GM19328 (cell line): Measurements from ENCODE around the gene SRRM4.
"Not testable (repeated sequence)": the region's sequence is repeated elsewhere in the genome, so short reads cannot be mapped to it uniquely, and the experiment has no call there.

Source experiments
- ATAC-seq: cut with Tn5 transposase; IDR thresholded peaks from one replicate; pipeline ENCODE4 v1.9.1; 2021; ENCODE audit warnings: mild to moderate bottlenecking, moderate library complexity; ENCODE audit not compliant: unreplicated experiment

SRRM4 gene

DNA sequence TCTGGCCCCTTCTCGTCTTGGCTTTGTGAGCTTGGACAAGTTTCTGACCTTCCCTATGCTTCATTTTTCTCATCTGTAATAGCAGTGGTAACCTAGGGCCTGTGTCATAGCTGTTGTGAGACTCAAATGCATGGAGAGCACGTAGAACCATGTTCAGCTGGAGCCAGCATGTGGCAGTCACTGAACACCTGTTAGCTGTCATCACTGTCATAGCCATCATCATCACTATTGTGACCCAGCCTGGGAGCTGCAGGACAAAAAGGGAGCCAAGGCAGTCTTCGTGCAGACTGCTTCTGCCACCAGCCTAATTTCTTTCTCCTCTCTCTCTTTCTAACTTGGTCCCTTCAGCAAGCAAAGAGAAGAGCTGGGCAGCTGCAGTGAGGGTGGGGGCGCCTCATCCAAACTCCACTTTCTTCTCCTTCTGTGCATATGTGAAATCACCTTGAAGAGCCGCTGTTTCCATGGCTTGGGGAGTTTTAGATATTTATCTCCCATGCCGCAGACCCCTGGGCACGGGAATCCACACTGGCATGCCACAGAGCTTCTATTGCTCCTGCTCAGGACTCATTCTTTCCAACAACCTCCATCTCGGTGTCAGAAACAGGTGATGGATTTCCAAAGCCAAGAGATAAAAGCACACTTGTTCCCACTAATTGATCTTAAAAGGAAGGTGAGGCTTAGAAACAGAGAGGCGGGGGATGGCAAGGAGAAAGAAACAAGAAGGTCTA is 87.0 kb downstream of the SRRM4 start:
- ATAC-seq: no peak

DNA sequence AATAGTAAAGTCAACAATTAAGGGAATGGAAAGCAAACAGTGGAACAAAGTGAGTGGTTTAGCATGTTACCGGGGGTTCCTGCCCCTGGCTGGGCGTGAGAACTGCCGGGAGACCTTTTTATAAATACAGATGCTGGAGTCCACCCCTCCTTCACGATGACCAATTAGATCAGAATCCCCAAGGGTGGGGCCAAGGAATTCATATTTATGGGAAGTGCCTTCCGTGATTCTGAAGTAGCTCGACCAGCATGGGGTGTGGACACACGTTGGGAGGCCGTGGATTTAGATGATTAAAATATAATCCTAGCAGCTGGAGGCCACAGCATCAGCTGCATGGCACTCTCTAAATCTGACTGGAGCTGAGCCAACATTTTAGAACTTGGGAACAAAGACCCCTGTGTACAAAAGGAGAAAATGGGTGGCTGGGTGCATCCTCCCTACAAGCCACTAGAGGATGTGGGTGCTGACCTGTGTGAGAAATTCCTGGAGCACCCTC is 87.9 kb downstream of the SRRM4 start:
- ATAC-seq: no peak

DNA sequence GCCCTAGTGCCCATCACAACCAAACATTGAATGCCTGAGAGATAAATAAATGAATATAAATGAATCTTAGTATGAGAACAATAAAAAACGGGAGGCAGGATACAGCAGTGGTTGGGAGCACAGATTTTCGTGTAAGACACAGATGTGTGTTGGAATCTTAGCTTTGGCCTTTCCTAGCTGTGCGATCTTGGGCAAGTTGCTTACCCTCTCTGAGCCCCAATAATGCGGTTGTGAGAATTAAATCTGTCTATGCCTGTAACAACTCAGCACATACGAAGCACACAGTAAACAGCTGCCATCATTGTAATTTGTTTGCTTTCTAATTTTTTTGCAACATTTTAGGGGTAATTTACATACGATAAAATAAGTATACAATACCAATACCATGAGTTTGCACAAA is 89.8 kb downstream of the SRRM4 start:
- ATAC-seq: no peak

DNA sequence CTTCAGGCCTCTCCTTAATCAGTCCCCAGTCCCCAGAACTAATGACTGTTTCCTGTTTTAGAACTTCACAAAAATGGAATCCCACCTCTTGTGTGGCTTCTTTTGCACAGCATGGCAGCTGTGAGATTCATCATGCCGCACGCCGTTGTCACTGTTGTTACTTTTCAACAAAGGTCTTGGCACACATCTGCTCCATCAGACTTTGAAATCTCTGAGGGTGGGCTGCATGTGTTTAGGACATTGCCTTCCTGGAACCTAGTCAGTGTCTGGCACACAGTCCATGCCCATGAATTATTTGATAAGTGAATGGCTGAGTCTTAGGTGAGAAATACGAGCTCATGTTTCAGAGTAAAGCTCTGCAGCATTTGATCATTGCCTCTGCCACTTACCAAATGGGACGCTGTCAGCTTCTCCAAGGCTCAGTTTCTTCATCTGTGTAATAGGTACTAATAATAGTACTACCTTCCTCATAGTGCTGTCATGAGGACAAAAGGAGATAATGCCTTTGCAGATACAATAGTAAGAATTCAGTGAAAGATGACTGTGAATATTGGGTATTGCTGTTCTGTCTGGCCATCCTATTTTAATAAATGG is 90.4 kb downstream of the SRRM4 start:
- no peak for ATAC-seq

DNA sequence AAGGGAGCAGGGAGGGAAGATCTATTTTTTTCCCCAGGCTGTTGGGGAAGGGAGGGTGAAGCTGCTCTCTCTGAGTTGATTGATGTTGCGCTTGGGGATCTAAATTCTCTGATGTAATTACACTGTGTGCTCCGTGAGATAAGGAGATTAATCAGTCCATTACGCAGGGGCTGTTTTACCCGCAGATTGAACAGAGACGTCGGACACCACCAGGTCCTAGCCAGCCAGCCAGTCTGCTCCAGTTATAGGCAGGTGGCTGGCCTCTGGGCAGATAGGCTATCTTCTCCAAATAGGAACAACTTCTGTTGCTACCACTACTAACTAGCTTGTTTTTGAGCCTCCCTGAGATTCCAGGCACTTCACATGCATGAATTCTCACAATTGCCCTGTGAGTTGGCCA is 91.1 kb downstream of the SRRM4 start:
- no peak for ATAC-seq

DNA sequence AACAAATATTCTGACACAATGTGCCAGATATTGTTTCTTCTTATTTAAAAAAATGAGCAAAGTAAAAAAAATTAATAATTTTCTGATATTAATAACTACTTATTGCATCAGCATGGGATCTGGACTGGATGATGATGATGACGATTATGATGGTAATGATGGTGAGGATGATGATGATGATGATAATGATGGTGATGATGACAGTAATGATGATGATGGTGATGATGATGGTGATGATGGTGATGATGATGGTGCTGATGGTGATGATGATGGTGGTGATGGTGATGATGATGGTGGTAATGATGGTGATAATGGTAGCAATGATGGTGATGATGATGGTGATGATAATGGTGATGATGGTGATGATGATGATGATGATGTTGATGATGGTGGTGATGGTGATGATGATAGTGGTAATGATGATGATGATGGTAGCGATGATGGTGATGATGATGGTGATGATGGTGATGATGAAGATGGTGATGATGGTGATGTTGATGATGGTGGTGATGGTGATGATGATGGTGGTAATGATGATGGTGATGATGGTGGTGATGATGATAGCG is 94.0 kb downstream of the SRRM4 start:
- ATAC-seq: no peak

DNA sequence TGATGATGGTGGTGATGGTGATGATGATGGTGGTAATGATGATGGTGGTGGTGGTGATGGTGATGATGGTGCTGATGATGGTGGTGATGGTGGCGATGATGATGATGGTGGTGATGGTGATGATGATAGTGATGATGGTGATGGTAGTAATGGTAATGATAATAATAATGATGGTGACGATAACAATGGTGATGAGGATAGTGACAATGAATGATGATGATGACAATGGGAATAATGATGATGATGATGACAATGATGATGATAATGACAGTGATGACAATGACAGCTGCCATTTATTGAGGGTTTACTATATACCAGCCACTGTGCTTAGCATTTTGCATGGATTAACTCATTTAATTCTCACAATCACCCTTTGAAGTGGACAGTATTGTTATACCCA is 94.6 kb downstream of the SRRM4 start:
- no peak for ATAC-seq

DNA sequence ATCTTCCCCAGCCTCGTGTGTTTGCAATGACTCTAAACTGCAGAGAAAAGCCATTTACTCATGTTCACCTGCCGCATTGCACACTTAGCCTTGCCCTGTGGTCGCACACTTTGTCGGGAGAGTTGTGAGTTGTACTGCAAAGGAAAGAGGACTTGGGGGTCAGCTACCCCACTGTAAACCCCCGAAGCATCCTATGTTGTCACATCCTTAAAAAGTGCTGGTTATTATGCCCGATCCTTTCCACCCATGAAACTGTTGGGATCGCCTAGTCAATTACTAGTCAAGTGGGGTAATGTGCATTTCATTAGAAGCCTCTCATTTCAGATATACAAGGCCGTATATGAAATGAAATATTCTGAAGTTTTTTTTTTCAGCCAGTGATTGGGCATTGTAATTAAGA is 98.2 kb downstream of the SRRM4 start:
- ATAC-seq: no peak

DNA sequence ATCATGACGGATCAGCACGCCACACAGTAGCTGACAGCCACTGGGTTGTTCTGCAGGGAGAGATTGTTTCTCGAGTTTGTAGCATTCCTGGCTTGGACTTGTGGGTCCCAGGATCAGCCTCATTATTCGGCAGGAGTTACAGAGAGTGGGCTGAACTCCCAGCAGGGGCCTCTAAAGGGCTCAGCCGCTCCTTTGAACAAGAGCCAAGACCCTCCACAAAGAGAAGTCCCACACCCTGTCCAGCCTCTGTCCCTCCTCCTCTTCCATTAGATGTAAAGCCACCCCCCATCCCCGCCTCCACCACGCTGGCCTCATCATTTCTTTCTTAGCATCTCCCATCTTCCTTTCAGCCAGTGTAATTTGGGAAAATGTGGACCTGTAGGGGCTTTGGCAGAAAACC is 100.7 kb downstream of the SRRM4 start:
- ATAC-seq: no peak

DNA sequence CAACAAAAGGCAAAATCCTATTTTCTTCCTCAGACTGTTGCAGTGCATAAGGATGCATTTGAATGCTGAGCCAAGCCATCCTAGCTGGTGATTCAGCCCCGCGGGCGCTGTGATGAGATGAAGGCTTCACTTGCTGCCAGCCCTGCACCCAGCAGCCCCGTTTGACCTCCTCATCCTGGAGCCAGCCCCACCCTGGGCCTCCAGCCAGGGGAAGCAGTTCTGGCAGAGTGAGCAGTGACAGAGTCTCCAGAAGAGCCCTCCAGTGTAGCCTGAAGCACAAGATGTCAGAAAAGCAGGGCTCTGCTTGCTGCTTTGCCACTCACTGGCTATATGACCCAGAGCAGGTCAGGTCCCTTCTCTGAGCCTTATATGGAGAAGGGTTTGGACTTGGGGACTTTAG is 101.2 kb downstream of the SRRM4 start:
- no peak for ATAC-seq

DNA sequence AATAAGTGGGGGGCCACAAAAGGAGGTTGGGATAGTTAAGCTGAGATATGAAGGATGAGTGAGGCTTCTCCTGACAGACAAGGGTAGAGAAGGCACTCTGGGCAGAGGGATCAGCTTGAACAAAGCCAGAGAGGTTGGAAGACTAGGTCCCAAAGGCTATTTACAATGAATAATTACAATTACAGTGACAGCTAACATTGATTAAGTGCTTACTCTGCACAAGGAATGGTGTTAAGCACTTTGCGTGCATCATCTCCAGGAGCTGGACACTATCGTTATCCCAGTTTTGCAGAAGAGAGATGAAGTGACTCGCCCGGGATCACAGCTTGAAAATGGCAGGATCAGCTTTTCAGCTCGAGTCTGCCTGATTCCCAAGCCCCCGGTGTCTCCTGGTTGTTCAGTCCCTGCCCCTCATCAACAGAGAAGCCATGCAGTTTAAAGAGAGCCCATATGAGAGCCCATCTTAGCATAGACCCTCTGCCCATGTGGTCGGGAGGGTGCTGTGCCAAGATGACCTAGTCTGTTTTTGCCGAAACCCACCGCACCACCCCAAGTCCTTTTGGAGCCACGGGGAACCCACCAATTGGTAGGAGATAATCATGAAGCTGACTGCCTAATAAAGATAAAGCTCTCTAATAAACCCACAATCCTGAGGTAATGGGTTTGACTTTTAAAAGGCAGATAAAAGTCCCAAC is 107.5 kb downstream of the SRRM4 start:
- no peak for ATAC-seq

DNA sequence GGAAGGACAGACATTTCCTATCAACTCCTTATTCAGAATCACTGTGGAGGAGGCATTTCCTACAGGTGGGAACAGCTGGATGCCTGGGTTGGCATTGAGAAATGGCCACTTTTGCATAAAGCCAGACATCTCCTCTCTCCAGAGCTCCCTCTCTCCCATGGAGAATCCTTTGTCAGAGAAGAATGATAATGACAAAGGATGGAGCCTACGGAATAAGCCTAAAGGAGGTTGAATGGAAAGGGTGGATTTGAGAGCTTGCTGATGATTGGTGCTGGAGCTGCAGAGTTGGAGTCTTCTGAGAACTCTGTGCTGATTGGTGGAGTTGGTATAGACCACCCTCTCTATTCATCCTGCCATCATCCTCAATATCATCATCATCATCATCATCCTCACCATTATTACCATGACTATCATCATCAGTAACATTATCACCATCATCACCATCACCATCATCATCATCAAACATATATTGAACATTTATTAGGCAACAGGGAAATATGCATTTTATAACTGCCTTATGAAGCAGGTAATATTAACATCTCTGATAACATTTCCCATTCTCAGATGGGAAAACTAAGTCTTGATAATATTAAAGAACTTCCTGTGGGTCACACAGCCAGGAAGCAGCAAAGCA is 108.2 kb downstream of the SRRM4 start:
- no peak for ATAC-seq

DNA sequence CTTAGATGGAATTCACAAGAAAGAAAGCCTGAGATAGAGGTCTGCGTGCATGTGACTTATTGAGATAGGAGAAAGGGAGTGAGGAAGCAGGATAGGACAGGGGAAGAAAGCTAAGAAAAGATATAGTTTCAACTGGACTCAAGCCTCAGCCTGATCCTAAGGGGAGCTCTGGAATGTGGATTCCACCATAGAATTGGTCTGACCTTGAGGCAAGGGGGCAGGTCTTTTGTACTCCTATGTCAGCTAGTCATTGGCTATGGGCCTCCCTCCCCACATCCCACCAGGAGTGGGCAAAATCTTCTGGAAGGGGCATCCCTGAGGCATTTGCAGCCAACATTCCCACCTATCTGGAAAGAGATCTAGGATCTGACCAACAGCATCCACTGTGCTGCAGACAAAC is 108.9 kb downstream of the SRRM4 start:
- ATAC-seq: no peak

DNA sequence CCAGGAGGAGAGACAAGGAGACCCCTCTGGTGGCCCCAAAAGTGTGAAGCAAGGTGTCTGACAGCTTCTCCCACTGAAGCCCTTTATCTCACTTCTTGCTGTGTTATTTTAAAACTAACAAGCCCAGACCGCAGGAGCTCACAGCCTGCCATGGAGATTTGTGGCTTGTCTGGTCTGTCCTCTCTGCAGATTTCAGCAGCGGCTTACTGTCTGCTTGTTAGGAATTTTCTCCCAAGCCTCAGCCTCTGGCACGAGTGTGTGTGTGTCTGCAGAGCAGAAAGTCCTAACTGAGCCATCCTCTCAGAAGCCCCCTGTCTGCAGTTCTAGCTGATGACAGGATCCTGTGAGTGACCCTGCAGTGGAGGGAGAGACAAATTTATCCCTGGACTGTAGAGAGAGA is 109.5 kb downstream of the SRRM4 start:
- ATAC-seq: no peak

DNA sequence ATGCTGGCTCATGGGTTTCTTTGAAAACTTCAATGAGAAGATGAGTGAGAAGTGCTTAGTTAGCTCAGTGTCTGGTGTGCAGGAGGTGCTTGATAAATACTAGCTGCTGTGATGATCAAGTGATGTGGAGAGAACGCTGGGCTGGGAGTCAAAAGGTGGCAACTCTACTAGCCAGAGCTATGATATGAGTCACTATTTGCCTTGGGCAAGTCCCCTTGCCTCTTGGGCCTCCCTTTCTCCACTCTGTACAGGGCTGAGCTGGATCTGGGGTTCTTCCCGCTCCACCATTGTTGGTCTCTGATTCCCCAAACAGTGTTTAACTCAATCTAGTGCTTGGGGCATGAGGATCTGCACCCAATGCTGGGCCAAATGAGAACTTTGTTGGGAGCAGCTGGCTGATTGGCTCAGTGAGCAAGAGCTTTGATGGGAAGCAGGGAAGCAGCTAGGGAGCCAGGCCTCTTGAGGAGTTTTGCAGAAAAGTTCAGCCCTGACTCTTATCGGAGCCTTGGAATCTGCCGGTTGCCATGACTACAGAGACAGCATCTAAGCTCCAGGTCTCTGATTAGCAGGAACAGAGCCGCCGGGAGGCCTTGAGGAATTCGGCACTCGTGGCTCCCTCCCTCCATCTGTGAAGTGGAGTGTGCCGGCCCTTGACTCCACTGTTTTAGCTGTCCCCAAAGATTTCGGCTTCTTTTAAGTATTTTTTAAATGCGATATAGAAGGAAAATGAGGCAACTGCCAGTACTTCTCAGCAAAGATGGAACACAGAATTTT is 115.3 kb downstream of the SRRM4 start:
- no peak for ATAC-seq

DNA sequence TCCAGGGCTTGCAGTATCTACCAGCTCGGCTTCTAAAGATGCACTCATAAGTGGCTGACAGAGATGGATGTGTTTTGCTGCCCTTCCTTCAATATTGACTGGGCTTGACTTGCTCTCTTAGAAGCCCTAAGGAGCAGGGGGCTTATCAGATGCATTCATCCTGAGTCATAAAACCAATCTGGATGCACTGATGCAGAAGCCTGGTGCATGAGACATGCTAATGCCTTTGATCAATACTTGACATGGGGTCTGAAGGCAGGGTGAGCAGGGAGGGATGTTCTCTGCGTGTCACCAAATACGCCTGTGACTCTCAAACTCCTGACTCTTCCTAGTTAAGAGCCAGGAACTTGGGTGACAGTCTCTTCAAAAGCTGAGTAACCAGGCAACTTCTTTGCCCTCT is 119.6 kb downstream of the SRRM4 start:
- no peak for ATAC-seq

DNA sequence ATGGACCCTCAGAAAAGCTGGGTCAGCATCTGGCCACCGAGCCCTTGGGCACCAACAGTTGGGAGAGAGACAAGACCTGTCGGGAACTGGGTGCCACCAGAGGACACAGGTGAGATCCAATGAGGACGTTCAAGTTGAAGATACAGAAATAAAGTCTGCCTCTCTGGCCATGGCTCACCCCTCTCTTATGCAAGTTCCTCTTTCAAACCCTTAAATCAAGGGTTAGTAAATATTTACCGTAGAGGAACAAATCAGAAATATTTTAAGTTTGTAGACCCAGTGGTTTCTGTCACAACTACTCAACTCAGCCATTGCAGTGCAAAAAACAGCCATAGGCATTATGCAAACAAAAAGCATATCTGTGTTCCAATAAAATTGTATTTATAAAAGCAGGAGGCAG is 120.9 kb downstream of the SRRM4 start:
- ATAC-seq: no peak

DNA sequence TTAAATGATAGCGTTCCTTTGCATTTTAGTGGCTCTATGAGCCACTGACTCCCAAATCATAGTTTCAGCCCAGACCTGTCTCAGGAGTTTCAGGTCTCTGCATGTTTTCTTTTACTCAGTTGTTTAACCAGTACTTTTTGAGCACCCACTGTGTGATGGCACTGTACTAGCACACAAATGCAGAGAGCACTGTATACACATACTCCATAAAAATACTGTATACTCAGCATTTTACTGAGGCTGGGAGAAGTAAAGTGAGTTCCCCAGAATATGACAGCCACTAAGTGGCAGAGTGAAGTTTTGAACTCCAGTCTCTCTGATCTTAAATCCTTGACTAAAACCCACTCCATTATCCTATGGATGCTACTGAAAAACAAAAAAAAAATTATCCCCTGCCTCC is 121.4 kb downstream of the SRRM4 start:
- ATAC-seq: no peak

DNA sequence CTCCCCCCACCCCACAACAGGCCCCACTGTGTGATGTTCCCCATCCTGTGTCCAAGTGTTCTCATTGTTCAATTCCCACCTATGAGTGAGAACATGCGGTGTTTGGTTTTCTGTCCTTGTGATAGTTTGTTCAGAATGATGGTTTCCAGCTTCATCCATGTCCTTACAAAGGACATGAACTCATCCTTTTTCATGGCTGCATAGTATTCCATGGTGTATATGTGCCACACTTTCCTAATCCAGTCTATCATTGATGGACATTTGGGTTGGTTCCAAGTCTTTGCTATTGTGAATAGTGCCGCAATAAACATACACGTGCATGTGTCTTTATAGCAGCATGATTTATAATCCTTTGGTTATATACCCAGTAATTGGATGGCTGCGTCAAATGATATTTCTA is 123.6 kb downstream of the SRRM4 start:
- not testable (repeated sequence) for ATAC-seq

DNA sequence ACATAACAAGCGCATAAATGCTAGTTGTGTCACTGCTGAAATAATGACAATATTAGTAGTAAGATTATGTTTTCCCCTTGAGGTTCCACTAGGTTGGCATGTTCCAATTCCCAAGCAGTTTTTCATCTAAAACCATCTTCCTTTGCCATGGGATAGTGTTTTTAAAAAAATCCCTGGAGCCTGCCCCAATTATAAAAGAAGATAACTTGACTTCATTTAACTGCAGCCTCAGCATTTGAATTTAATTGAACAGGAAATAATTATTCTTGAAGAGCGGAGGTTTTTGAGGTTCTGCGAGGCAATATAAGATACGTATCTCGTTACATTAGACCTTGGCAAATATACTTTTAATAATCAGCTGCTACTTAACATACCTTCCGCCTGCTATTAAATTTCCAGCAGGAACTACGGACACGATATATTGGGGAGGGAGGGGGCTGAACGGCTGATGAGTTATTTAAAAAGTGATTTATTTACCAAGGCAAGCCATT is 132.2 kb downstream of the SRRM4 start:
- ATAC-seq: no peak
